GM19351 (cell line): ENCODE data around the gene INPPL1.
"Not testable (repeated sequence)": the region's sequence is repeated elsewhere in the genome, so short reads cannot be mapped to it uniquely, and the experiment has no call there.

Experiments used
- ATAC-seq: cut with Tn5 transposase; IDR thresholded peaks from one replicate; pipeline ENCODE4 v1.9.1; 2021; ENCODE audit warnings: mild to moderate bottlenecking, moderate library complexity; ENCODE audit not compliant: unreplicated experiment

INPPL1 gene

DNA sequence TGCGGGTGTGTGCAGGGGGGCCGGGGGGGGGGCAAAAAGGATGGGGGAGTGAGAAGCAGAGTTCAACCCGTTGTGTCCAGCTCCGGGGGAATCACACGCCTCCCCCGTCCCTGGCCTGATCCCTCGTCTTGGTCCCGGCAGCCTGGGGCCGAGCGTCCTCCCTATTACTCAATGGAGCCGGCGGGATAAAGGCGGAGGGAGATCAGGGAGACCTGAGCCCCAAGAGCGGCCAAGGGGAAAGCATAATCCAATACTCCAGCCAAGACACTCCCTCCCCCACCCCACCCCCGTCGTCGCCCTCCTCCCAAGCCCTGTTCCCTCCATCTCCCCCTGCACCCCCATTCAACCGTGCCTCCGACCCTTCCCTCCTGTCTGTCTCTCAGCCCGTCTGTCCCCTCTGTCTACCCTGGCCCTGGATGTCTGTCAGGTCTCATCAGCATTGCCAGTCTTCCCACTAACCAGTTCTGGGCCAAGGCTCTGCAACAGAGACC, 16.8 kb downstream of the INPPL1 start:
- no peak for ATAC-seq

DNA sequence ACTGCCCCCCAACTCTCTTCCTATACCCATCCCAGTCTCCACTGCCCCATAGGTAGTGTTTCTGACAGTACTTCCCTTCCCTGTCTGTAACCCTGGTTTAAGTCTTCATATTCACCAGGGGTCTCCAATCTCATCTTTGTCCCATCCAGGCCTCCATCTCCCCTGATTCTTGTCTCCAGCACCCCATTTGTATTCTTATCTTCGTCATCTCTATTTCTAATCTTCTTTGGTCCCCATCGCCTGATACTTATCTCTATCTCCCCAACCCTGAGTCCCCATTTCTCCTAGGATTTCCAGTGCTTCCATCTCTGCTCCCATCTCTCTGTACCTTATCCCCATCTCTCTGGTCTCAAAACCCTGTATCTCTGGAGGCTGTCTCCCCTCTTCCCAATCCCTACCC, 17.6 kb downstream of the INPPL1 start:
- no peak for ATAC-seq

DNA sequence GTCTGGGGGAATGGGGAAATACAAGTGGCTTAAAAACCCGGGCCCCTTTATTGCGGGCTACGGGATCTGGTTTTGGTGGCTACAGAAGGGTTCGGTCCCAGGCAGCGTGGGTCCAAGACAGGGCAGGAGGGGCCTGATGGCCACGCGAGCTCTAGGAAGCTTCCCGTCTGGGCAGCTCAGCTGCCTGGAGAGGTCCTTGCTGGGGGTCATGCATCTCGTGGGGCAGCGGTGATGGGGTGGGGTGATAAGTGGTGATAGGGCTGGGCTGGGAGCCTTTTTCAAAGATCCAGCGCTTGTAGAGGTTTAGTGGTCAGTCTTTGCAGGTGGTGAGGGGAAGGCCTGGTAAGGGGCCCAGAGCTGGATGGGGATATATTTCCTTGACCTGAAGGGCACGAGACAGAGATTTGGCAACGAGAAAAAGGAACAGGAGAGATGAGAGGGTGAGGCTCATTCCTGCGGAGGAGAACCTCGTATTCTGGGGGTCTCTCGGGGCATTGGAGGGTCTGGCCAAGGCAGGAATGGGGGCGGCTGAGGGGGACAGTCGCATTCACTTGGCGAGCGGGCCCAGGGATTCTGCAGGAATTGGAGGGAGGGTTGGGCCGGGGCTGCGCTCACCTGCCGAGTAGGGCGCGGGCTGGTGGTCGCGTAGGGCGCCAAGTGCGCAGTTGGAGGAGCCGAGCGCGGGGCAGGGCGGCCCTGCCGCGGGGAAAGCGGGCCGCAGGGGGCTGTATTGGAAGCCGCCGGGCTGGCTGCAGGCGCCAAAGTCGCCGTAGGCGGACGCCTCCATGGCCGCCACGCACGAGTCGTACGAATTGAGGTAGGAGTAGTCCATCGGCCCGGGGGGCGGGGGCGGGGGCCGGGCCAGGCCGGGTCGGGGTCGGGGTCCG, 18.8 kb downstream of the INPPL1 start:
- no peak for ATAC-seq

DNA sequence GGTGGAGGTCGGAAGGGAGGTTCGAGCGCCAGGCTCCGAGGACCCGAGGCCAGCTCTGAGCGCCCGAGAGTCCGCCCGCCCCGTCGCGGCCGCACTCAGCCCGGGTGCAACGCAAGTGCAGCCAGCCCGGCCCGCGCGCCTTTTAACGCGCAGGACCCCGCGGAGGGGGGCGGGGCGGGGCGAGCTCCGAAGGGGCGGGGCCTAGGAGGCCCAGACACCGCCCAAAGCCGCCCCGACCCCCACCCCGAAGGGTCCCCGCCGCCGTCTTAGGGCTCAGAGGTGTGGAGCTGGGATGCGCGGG, 19.4 kb downstream of the INPPL1 start, which contains the start of gene PHOX2A:
Gene PHOX2A (minus strand): TSS at position 117 of the 301 bp plus-strand sequence. CDS start 172 bp downstream, outside the sequence.
- ATAC-seq: no peak

DNA sequence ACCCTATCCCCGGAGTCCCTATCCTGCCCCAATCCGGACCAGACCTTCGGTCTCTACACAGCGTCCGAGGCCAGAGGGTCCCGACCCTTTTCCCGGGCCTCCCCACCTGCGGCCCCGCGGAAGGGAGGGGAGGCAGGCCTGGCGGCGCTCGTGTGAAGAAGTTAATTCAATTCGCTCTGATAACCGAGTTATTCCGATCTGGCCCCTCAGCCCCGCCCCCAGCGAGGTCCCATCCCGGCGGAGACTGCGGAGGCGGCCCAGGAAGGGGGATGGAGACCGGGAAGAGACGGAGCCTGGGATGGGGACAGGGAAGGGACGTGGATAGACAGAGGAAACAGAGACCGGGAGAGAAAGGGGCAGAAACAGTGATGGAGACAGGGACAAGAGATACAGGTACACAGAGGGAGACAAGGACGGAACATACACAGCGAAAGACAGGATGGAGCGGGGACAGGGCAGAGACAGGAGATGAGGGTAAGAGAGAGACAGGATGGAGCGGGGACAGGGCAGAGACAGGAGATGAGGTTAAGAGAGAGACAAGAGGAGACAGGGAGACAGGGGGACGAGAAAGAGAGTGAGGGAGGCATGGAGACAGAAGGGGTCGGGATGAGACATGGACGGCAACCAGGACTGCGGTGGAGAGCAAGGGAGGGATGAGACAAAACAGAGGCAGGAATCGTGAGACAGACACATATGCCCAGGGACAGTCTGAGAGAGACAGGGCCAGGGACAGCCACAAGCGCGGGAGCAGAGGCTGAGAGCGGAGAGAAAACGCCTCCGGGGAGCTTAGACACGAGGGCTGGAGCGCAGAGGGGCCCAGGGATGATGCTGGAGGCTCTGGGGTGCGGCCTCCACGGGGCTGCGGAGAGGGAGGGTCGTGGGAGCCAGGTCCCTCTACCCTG, 20.0 kb downstream of the INPPL1 start:
- no peak for ATAC-seq

DNA sequence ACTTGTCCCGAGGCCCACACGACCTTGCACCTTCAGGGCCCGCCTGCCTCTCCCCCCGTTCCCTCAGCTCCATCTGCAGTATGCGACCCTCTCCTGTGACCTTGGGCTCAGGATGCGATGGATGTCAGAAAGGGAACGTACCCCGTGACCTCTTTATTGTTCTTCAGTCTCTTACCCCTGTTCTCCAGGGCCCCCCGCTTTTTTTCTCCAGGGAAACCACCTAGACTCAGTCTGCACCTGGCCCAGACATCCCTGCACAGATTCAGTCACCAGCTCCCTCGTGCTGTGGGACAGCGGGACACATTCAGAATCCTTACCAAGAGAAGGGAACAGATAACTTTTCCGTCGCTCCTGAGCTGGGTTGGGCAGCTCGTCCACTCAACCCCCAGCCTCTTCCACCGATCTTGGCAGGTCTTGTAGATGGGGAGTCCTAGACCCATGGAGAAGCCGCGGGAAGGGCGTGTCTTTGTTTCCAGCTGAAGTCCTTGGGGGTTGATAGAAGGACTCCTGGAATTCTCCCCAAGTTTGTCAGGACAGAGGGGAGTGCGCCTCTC, 20.8 kb downstream of the INPPL1 start:
- ATAC-seq: no peak

DNA sequence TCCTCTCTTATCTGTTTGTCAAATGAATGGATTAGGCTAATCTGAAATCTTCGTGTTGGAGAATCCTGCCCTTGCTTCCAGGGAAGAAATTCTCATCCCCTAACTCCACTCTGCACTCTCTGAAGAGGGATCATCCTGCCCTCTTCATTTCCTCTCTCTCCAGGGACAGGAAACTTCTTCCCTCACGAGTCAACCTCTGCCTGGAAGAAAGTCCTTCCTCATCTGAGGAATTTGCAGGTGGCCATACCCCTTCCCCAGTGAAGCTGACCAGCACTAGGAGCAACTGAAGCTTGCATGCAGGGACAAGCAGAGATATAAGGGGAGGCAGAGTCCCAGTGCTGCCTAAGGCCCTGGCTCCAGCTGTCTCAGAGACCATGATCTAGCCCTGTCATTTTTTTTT, 23.0 kb downstream of the INPPL1 start:
- ATAC-seq: no peak

DNA sequence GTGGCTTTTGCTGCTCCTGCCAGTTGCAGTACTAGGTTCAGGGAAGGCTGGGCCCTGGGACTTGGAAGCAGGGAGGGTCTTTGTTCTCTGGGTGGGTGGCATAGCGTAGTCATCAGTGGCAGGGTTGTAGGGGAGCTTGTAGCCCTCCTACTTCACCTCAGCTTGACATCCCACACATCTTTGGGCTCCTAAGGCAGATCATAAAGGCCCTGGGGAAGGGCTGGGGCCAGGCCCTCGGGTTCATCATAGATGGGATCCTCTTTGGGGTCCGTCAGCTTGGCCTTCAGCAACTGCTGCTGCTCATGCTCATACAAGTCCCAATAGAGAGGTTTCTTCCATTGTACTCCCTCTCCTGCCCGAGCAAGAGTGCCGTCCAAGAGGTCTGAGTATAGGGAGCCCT, 25.4 kb downstream of the INPPL1 start:
- no peak for ATAC-seq

DNA sequence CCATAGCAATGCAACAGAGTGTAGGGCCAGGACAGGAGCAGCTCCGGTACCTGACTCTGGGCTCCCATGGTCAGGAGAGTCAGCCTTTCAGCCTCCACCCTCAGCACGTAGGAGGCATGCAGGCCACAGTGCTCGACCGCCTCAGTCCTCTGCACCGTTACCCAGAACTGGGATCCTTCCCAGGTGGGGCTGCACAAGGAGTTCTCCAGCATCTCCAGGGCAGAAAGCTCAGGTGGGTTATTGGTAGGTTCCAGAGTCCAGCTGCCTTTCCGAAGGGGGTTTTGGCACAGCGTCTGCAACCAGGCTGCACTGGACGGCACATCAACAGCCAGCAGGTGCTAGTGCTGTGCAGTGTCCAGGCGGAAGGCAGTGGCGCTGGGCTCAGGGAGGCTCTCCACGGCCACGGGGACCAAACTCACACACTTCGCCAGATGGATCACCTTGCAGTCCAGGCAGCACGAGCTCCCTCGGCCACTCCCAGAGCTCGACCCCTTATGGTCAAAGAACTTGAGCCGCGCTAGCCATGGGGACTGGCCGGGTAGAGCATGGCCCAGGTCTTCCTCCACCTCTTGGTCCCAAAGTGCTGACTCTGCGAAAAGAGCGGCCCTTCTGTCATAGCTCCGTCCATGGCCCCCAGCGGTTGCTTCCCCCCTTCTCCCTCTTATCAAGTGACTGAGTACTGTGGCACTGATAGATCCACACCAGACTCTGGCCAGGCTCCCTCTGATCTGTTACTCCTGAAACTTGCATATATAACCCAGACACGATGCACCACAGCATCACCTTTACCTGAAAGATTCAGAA, 26.3 kb downstream of the INPPL1 start:
- ATAC-seq: no peak

DNA sequence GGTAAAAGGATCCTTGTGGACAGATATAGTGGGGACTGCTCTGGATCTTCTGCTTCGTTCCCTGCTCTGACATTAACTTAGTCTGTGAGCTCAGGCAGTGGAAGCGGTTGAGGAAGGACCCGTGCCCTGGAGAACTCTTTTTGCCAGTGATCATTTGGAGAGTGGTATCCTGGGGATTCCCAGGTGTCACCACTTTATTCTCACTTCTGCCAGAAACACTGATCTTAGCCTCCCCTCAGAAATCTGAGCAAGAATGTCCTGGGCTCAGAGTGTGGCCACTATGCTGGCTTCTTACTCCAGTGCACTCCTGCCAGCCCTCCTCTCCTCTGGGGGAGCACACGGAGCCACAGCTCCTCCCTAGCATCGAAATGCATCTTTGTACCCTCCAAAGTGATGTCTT, 27.0 kb downstream of the INPPL1 start:
- ATAC-seq: no peak

DNA sequence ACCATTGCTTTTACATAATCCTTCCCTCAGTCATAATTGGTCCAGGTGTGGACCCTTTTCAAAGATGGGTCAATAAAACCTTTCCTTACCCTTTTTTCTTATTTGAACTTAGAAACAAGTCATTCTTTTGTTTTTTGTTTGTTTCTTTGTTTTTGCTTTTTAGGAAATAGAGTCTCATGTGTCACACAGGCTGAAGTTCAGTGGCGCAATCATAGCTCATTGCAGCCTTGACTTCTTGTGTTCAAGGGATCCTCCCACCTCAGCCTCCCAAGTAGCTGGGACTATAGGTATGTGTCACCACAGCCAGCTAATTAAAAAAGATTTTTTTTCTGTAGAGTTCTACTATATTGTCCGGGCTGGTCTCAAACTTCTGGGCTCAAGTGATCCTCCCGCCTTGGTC, 28.8 kb downstream of the INPPL1 start:
- no peak for ATAC-seq

DNA sequence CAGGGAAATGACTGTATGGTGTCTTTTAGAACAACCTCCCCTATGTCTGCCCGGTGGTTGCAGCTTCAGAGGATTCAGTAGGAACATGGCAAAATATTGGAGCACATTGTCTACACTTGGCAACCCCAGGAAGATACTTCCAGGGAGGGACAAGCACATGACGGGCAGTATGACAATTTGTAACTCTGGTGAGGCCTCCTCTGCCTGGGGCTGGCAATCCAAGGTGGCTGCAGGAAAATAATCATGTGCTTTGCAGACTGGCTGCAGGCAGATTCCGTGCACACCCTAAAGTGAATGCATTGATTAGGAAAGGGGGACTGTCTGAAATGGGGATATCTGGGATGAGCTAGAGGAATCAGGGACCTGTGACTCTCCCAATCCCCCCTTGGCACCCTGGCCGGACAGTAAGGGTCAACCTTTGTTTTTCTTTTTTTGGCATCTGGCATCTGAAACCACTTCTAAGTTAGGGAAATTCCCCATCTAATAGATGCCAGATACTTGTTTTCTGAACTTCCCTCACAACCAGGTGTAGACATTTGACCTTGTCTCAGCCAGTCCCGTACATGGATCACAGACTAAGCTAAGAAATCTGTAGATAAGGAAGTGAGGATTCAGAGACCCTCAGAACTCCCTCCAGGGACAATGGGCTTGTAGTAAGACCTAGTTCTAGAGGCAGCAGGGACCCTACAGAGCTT, 29.9 kb downstream of the INPPL1 start:
- no peak for ATAC-seq

DNA sequence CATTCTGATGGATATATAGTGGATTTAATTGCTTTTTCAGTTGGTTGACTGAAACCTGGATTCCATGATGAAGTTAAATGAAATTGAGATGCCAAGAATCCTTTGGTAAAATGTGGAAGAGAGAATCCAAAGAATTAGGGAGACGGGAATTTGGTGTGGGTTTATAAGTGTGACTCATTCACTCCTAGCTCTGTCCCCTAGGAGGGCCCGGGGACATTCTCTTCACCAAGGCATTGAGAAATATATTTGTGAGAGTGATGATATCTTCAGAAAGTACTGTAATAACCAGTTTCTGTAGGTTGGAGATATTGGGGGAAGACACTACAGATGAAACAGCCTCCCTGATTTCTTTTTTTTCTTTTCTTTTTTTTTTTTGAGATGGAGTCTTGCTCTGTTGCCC, 33.0 kb downstream of the INPPL1 start:
- no peak for ATAC-seq

DNA sequence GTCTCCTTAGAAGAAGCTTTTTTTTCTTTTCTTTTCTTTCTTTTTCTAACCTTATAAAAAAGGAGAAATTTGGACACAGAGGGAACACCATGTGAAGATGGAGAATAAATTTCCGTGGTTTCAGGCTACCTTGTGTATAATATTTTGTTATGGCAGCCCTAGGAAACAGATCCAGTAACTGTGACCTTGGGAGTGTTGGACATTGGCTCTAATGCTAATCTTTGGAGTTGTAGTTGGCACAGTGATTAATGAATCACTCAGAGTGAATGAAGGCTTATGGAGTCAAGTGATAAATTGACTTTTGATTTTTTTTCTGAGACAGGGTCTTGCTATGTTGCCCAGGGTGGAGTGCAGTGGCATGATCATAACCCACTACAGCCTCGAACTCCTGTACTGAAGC, 34.9 kb downstream of the INPPL1 start:
- no peak for ATAC-seq

DNA sequence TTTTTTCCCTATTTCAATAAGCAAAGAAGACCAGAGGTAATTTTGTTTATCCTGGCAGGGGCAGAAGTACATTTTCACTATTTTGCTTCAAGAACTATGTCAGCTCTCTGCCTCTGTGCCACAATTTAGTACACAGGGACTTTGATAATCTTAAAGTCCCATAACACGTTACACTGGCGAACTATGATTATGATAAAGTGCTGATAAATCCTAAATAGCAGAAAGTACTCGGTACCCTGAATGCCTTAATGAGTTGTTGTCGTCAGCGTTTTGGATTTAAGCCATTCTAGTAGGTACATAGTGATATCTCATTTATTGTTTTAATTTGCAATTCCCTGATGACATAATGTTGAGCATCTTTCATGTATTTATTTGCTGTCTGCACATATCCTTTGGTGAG, 36.0 kb downstream of the INPPL1 start:
- no peak for ATAC-seq

DNA sequence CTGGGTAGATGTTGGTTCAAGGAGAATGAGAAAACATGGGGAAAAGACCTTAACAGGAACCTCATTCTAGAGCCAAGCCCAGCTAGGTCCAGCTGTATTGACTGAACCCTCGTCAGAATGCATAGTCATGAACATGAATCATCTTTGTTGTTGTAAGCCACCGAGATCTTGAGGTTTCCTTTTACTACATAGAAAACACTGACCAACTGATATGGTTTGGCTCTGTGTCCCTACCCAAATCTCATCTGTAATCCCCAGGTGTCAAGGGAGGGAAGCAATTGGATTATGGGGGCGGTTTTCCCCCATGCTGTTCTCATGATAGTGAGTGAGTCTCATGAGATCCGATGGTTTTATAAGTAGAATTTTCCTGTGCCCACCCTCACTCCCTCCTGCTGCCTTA, 38.8 kb downstream of the INPPL1 start:
- no peak for ATAC-seq

DNA sequence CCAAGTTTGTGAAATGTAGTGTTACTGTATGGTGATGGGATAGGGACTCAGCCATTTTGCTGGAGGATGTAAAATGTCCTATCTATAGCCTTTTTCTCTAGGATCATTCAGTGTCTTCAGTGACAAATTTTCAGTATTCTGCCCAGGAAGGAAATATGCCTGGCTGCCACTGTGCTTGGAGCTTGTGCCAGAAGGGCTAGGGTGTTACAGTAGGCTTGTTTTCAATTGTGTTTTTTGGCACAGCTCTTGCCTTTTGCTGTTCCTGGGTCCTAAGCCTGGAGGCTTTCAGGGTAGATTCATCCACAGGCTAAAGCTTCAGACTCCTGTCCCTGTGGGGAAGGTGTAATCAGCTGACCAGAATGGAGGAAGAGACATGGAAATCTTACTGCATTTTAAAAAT, 41.4 kb downstream of the INPPL1 start:
- no peak for ATAC-seq

DNA sequence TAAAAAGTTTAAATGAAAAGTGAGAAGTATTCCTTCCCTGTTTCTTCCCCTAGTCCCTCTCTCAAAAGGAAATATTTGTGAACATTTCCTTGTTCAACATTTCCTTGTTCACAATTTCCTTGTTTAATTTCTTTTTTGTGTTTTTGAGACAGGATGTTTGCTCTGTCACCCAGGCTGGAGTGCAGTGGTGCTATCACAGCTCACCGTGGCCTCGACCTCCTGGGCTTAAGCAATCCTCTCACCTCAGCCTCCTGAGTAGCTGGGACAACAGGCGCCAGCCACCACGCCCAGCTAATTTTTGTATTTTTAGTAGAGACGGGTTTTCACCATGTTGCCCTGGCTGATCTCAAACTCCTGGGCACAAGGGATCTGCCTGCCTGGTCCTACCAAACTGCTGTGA, 42.4 kb downstream of the INPPL1 start:
- ATAC-seq: not testable (repeated sequence)

DNA sequence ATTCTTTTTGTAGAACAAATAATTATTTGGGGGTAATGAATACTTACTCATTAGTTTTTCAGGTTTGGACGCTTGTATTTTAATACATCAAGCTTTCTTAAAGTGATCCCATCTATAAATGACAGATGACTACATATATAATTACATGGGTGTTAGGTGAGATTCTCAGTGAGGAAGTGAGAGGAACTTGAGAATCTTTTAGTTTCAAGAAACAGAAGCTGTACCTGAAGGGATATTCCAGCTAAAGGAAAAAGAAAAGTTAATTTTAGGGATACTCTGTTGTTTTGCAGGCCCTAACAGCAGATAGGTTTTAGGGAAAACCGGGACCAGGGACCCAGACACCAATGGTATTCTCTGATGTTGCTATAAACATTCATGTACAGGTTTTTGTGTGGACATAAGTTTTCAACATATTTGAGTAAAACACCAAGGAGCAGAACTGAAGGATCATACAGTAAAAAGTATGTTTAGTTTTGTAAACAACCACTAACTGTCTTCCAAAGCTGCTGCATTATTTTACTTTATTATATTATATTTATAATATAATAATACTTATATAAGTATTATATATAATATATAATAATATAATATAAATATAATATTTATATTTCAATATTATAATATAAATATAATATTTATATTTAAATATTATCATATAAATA, 43.5 kb downstream of the INPPL1 start:
- no peak for ATAC-seq

DNA sequence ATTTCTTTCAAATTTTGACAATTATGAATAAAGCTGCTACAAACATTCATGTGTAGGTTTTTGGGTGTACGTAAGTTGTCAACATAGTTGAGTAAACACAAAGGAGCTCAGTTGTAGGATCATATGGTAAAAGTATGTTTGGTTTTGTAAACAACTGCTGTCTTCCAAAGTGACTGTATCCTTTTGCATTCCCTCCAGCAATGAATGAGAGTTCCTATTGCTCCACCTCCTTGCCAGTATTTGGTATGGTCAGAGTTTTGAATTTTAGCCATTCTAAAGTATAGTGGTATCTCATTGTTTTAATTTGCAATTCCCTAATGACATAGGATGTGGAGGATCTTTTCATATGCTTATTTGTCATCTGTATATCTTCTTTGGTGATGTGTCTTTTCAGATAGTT, 47.4 kb downstream of the INPPL1 start:
- ATAC-seq: no peak
